ENCODE measurements around the gene UTF1. TPM values are rescaled to one million over a fixed set of nuclear protein-coding genes. Genes with fewer than 3 reads are reported as not detected.
"Not testable (repeated sequence)": the region's sequence is repeated elsewhere in the genome, so short reads cannot be mapped to it uniquely, and the experiment has no call there.

The UTF1 gene
- total RNA-seq, 1 experiment from 2014 or later = not detected

DNA sequence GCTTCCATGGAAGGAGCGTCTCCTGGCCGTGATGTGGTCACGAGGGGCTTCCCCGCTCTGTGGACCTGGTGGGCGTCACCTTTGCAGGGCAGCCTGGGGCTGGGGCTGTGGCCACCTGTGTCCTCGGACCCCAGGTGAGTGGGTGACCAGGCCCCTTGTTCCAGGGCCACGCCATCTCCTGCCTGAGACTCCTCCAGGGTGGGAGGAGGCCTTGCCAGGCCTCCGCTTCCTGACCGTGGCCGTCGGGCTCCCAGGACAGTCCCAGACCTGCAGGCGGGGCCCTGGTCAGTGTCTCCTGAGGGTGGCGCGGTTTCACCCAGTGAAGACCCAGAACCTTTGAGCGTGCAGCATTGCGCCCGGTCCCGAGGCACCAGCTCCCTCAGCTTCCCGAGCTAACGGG, 20.4 kb upstream of the UTF1 start:
- no peak for DNase-seq (ENCODE audit: low read depth)

- DNase-seq (ENCODE audit: low read depth) = no peak
These were observed 19.4 kb upstream of the UTF1 start for GRCh38 chr10:133210398-133211140.

DNA sequence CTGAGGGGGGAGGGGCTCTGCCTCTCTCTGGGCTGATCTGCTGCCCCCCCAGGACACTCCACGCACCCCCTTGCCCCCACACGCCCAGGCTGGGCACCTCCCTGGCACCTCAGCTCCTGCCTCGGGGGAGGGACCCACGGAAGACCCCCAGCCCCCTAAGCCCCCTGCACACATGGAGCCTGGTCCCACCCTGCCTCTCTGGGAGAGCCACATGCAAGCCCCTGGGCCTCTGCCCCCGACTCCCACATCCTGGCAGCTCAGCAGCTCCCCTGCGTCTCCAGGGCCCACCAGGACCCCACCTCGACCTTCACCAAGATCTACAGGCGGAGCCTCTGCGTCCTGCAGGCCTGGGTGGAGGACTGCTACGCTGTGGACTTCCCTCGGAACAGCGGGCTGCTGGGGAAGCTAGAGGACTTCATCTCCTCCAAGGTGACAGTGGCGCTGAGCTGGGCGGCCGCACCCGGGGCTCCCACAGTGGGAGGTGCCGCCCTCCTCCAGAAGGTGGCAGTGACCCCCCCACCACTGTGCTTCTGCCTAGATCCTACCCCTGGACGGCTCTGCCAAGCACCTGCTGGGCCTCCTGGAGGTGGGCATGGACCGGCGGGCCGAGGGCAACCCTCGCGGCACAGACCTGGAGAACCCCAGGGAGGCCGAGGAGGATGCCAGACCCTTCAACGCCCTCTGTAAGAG, 18.7 kb upstream of the UTF1 start:
- no peak for DNase-seq (ENCODE audit: low read depth)

DNA sequence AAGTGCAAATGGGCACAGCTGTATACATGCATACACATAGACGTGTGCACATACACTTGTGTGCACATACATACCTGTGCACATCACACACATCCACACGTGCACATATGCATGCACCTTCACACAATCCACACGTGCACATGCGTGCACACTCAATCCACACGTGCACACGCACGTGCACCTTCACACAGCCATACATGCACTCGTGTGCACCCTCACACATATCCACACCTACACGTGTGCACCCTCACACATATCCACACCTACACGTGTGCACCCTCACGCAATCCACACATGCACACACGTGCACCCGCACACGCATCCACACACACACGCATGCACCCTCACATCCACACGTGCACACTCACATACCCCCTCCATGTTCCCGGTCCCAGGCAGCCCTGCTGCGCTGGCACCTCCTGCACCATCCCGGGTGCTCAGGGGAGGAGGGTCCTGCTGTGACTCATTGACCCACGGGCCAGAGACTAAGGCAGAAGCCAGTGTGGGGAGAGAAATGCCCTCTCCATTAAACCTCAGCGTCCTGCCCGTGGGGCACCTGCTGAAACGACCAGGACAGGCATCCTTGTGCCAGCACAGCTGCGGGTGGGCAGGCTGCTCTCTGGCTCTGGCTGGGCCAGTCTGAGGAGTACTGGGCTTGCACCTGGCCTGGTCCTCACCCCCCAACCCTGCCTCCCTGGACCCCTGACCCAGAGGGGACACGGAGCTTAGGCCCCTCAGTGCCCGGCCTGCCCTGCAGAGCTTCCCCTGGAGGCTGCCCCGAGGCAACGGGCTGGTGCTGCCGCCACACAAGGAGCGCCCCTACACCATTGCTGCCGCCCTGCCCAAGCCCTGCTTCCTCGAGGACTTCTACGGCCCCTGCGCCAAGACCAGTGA, 17.8 kb upstream of the UTF1 start:
- no peak for DNase-seq (ENCODE audit: low read depth)

DNA sequence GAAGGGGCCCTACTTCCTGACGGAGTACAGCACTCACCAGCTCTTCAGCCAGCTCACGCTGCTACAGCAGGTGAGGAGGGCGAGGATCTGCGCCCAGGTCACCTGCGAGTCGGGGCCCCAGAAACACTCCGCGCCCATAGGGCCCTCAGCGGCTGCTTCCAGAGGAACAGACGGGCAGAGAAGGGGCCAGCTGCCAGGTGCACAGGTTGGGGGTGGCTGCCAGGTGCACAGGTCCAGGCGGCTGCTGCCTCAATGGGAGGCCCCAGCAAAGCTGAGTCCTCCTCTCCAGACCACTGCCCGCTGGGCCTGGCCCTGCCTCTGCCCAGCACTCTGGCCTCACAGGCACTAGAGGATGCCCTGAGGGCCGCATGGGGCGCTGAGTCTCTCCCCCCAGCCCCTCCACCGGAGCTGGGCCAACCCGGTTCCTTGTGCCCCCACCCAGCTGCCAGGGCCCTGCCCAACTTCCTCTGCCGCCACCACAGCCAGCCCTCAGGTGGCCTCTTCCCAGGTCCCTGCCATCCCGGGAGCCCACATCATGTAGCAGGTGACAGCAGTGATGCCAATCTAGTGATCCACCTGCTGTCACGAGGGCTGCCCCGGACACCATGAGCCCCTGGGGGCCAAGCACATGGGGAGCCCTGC, 17.0 kb upstream of the UTF1 start:
- no peak for DNase-seq (ENCODE audit: low read depth)

DNA sequence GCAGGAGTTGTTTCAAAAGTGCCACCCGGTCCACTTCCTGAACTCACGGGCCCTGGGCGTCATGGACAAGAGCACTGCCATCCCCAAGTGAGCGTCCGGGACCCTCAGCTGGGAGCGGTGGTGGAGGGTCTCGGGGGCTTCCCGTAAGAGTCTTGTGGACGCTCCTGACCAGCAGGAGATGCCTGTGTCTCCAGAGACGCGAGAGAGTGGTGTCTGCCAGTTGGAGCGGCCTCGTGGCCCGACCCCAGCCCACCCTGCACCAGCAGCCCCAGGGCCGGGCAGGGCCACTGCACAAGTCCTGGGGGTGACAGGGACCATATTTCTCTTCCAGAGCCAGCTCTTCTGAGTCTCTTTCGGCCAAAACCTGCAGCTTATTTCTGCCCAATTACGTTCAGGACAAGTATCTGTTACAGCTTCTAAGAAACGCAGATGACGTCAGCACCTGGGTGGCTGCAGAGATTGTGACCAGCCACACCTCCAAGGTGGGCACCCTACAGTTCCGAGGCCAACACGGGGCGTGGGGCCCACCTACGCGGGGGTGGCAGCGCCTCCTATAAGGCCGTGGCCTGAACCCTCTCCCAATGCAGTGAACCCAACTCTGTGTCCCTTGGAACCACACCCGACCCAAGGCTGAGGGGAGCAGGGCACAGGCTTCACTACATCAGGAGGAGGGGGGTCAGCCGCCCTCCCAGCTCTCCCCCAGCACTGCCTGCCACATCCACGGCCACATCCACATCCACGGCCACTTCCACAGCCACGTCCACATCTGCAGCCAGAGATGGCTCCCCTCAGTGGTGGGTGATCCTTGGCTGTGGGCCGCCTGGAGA, 16.2 kb upstream of the UTF1 start:
- DNase-seq (ENCODE audit: low read depth) = no peak

DNA sequence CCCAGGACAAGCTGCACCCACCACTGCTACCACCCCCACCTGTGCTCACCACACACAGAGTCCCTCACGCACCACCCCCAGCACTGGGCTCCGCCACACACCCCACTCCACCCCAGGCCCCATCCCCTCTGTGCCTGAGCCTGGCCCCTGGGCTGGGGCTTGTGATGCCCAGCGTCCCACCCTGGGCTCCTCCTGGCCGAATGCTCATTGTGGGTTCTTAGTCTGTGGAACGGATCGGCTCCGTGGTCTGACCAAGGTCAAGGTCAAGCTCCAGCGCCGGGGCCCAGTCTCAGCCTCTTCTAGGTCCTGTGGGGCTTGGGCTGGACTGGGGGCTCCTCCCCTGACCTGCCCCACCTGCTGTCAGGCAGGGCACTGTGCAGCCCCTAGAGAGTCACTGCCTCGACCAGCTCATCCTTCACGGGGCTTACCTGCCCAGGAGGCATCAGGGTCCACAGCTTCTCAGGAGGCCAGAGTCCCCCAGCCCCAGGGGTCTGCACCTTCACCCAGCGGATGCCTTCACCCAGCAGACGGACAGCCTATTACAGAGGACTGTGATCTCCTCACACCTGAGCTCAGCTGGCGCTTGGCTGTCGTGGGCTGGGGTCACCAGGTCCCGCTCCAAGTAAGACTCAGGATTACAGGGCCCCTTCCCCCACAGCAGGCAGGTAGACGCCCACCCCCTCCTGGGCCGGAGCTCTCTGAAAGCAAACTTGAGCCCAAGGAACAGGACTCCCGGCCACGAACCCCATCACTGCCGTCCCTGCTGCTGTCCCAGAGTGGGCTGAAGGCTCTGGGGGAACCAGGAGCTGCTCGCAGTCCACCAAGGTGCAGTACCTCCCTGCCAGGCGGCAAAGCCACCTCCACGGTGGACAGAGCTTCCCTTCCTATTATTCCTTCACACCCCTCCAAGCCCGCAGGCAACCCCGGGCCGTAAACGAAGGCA, 15.3 kb upstream of the UTF1 start:
- no peak for DNase-seq (ENCODE audit: low read depth)

- no peak for DNase-seq (ENCODE audit: low read depth)
These were observed 14.4 kb upstream of the UTF1 start for GRCh38 chr10:133215586-133215985.

DNA sequence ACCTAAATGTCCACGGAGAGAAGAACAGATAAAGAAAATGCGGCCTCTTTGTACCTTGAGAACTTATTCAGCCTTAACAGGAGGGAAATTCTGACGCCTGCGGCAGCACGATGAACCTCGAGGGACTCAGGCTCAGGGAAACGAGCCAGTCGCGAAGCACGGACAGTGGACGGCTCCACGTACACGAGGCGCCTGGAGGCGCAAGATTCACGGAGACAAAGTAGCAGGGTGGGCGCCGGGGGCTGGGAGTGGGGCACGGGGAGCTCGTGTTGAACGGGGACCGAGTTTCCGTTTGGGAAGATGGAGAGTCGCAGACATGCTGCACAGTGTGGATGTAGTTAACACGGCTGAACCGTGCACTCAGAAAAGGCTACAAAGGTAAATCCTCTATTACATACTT, 13.2 kb upstream of the UTF1 start:
- no peak for DNase-seq (ENCODE audit: low read depth)

- DNase-seq (ENCODE audit: low read depth) = no peak
These were observed 12.0 kb upstream of the UTF1 start for GRCh38 chr10:133217800-133218589.

DNA sequence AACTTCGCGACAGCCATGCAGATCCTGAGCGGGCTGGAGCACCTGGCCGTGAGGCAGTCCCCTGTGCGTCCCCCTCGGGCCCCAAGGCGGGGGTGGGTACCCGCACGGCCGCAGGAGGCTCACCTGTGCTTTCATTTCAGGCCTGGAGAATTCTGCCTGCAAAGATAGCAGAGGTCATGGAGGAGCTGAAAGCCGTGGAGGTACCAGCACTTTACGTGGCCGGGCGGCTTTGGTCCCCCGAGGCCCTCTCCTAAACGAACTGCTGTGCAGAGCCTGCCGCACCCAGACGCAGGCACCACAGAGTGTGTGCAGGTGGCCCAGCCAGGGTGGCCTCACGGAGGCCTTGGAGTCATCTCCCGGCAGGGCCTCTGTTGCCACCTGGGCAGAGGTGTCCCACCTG, 11.1 kb upstream of the UTF1 start:
- no peak for DNase-seq (ENCODE audit: low read depth)

GRCh38 chr10:133219782-133220181, 10.2 kb upstream of the UTF1 start:
- no peak for DNase-seq (ENCODE audit: low read depth)

GRCh38 chr10:133221331-133221730, 8.7 kb upstream of the UTF1 start:
- DNase-seq (ENCODE audit: low read depth) = no peak

GRCh38 chr10:133221756-133222155, 8.3 kb upstream of the UTF1 start:
- DNase-seq (ENCODE audit: low read depth) = not testable (repeated sequence)

GRCh38 chr10:133224076-133224475, 5.9 kb upstream of the UTF1 start:
- DNase-seq (ENCODE audit: low read depth) = no peak

DNA sequence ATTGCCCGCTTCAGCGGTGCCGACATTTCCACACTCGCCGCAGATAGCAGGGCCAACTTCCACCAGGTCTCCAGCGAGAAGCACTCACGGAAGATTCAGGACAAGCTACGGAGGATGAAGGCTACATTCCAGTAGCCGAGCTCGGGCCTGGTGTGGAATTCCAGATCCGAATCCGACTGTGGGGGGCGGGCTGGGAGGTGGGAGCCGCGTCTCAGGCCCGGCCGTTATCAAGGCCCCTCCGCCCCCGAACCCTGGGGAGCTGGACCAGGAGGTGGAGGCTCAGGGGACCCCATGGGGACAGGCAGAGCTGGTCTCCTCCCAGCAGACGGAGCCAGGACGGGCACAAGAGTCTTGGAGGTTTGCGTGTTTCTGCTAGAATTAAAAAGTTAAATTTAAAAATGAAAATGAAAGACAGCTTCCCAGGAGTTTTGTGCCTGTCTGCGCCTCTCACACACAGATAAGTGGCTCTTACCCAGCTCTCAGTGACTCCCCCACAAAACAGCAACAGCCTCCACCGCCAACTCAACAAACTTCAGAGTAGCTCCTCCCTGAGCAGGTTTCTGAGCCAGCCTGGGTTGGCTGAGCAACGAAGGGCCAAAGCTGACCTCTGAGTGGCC, 5.2 kb upstream of the UTF1 start:
- no peak for DNase-seq (ENCODE audit: low read depth)

DNA sequence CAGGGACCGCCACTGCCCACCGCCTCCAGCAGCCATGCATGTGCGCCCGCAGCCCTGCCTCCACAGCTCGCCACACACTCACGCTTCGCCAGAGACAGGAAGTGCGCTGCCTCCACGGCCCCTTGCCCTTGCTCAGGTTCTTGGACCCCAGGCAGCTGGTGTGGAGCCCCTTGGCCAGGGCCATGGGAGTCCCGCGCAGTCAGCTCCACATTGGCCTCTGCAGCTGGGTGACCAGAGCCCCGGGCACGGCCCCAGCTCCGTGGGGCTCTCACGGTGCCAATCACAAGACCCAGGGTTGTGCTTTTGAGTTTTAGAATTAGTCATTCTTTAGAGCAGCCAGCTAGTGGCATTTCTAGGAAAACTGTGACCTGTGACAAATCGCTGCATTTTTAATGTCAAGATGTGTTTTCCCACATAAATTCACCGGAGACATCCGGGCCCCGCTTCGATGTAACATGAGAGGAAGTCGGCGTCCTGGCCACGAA, 4.3 kb upstream of the UTF1 start:
- DNase-seq (ENCODE audit: low read depth) = no peak

GRCh38 chr10:133226251-133226808, 3.7 kb upstream of the UTF1 start:
- DNase-seq (ENCODE audit: low read depth) = no peak
